ENCODE data around the gene CYBC1.

The CYBC1 gene

GRCh38 chr17:82449131-82449882, 1.2 kb downstream of the CYBC1 start:
- in situ Hi-C loops (cut with MboI; ENCODE audit: low sequenced_read_pairs): loop anchor here (25.0 kb wide), 1 partner anchor 88 kb away; no protein-coding TSS in a partner anchor

GRCh38 chr17:82447876-82448275, 2.7 kb downstream of the CYBC1 start:
- in situ Hi-C loops (cut with MboI; ENCODE audit: low sequenced_read_pairs): loop anchor here (25.0 kb wide), 1 partner anchor 89 kb away; no protein-coding TSS in a partner anchor

GRCh38 chr17:82446649-82447048, 3.9 kb downstream of the CYBC1 start:
- in situ Hi-C loops (cut with MboI; ENCODE audit: low sequenced_read_pairs): loop anchor here (25.0 kb wide), 1 partner anchor 91 kb away; no protein-coding TSS in a partner anchor

- in situ Hi-C loops (cut with MboI; ENCODE audit: low sequenced_read_pairs): loop anchor here (25.0 kb wide), 1 partner anchor 91 kb away; no protein-coding TSS in a partner anchor
Observed at GRCh38 chr17:82446124-82446523, 4.4 kb downstream of the CYBC1 start.

- in situ Hi-C loops (cut with MboI; ENCODE audit: low sequenced_read_pairs): loop anchor here (25.0 kb wide), 1 partner anchor 92 kb away; no protein-coding TSS in a partner anchor
Observed at GRCh38 chr17:82445542-82445941, 5.0 kb downstream of the CYBC1 start.

- in situ Hi-C loops (cut with MboI; ENCODE audit: low sequenced_read_pairs): loop anchor here (25.0 kb wide), 1 partner anchor 92 kb away; no protein-coding TSS in a partner anchor
Observed at GRCh38 chr17:82444941-82445521, 5.5 kb downstream of the CYBC1 start.

- in situ Hi-C loops (cut with MboI; ENCODE audit: low sequenced_read_pairs): loop anchor here (25.0 kb wide), 1 partner anchor 93 kb away; no protein-coding TSS in a partner anchor
Observed at GRCh38 chr17:82444284-82444893, 6.2 kb downstream of the CYBC1 start.

- in situ Hi-C loops (cut with MboI; ENCODE audit: low sequenced_read_pairs): loop anchor here (25.0 kb wide), 1 partner anchor 94 kb away; no protein-coding TSS in a partner anchor
Observed at GRCh38 chr17:82443465-82444283, 6.9 kb downstream of the CYBC1 start.

GRCh38 chr17:82442643-82443464, 7.7 kb downstream of the CYBC1 start:
- in situ Hi-C loops (cut with MboI; ENCODE audit: low sequenced_read_pairs): loop anchor here (25.0 kb wide), 1 partner anchor 94 kb away; no protein-coding TSS in a partner anchor

GRCh38 chr17:82441691-82442487, 8.7 kb downstream of the CYBC1 start:
- in situ Hi-C loops (cut with MboI; ENCODE audit: low sequenced_read_pairs): loop anchor here (25.0 kb wide), 1 partner anchor 95 kb away; no protein-coding TSS in a partner anchor

- in situ Hi-C loops (cut with MboI; ENCODE audit: low sequenced_read_pairs): loop anchor here (25.0 kb wide), 1 partner anchor 96 kb away; no protein-coding TSS in a partner anchor
Observed at GRCh38 chr17:82440991-82441627, 9.4 kb downstream of the CYBC1 start.

- in situ Hi-C loops (cut with MboI; ENCODE audit: low sequenced_read_pairs): loop anchor here (25.0 kb wide), 1 partner anchor 97 kb away; no protein-coding TSS in a partner anchor
Observed at GRCh38 chr17:82440469-82440981, 10.0 kb downstream of the CYBC1 start.

- in situ Hi-C loops (cut with MboI; ENCODE audit: low sequenced_read_pairs): loop anchor here (25.0 kb wide), 1 partner anchor 97 kb away; no protein-coding TSS in a partner anchor
Observed at GRCh38 chr17:82439829-82440365, 10.7 kb downstream of the CYBC1 start.

GRCh38 chr17:82439194-82439828, 11.2 kb downstream of the CYBC1 start:
- in situ Hi-C loops (cut with MboI; ENCODE audit: low sequenced_read_pairs): loop anchor here (25.0 kb wide), 1 partner anchor 98 kb away; no protein-coding TSS in a partner anchor

GRCh38 chr17:82438401-82439193, 12.0 kb downstream of the CYBC1 start:
- in situ Hi-C loops (cut with MboI; ENCODE audit: low sequenced_read_pairs): loop anchor here (25.0 kb wide), 1 partner anchor 99 kb away; no protein-coding TSS in a partner anchor

- in situ Hi-C loops (cut with MboI; ENCODE audit: low sequenced_read_pairs): loop anchor here (25.0 kb wide), 1 partner anchor 100 kb away; no protein-coding TSS in a partner anchor
Observed at GRCh38 chr17:82437325-82437668, 13.3 kb downstream of the CYBC1 start.

Data from HL-60/S4 treated with retinoic acid at 250 ng/mL for 4 days and 3 days (cell line).